HEK293 (cell line): Measurements from ENCODE around the gene ANTXR1.

Experiments used
- ZNF24 ChIP-seq: fragments of 450-650 bp; formaldehyde crosslinking; IDR thresholded peaks from 2 replicates; pipeline ENCODE4 v1.5.1; 2016; ENCODE audit warnings: missing biosample characterization, missing genetic modification characterization
- ZNF843 ChIP-seq: fragments of 450-650 bp; formaldehyde crosslinking; IDR thresholded peaks from 2 replicates; pipeline ENCODE4 v1.5.1; 2016; ENCODE audit warnings: missing biosample characterization, missing genetic modification characterization
- TF ChIP-seq, protein P1 (sequence below): fragments of 450-650 bp; formaldehyde crosslinking; IDR thresholded peaks from 2 replicates; pipeline ENCODE4 v1.5.1; 2016; ENCODE audit warnings: missing biosample characterization, missing genetic modification characterization
- TF ChIP-seq, protein P2 (sequence below): fragments of 450-650 bp; formaldehyde crosslinking; optimal IDR thresholded peaks from 2 replicates; pipeline ENCODE3; 2016; ENCODE audit warnings: missing biosample characterization, mild to moderate bottlenecking, missing genetic modification characterization
- TF ChIP-seq, protein P3 (sequence below): fragments of 450-650 bp; formaldehyde crosslinking; IDR thresholded peaks from 2 replicates; pipeline ENCODE4 v1.5.1; 2016; ENCODE audit warnings: missing biosample characterization, missing genetic modification characterization, low read depth
- TF ChIP-seq, protein P4 (sequence below): fragments of 450-650 bp; formaldehyde crosslinking; conservative IDR thresholded peaks from 2 replicates; pipeline ENCODE4 v1.5.1; 2016; ENCODE audit warnings: low read depth, missing biosample characterization, missing genetic modification characterization
- TF ChIP-seq, protein P5 (sequence below): fragments of 450-650 bp; formaldehyde crosslinking; IDR thresholded peaks from 2 replicates; pipeline ENCODE4 v1.5.1; 2016; ENCODE audit warnings: missing biosample characterization, missing genetic modification characterization

DNA sequence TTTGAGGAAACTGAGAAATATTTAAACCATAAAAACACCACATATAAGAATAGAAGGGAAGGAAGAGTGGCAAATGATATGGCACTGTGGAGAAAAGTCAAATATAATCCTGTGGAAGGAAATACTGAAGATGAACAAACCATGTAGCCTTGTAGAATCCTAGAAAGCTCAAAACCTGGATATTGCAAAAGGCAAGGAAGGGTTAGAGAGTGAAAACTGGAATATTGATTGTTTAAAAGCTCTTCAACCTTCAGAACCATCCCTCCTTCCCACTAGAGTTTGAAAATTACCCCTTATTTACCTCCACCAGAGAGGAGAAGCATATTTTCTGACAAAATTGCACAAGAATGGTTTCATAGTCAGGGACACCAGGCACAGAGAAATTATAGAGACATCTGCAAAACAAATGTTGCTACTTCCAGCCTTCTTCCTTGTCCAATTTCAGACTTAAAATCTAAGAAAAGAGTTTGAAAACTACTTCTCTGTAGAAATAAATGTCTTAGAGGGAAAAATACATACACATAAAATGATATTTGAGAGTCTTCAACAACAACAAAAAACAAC, 48.0 kb downstream of the ANTXR1 start:
- TF ChIP-seq, protein P1, sequence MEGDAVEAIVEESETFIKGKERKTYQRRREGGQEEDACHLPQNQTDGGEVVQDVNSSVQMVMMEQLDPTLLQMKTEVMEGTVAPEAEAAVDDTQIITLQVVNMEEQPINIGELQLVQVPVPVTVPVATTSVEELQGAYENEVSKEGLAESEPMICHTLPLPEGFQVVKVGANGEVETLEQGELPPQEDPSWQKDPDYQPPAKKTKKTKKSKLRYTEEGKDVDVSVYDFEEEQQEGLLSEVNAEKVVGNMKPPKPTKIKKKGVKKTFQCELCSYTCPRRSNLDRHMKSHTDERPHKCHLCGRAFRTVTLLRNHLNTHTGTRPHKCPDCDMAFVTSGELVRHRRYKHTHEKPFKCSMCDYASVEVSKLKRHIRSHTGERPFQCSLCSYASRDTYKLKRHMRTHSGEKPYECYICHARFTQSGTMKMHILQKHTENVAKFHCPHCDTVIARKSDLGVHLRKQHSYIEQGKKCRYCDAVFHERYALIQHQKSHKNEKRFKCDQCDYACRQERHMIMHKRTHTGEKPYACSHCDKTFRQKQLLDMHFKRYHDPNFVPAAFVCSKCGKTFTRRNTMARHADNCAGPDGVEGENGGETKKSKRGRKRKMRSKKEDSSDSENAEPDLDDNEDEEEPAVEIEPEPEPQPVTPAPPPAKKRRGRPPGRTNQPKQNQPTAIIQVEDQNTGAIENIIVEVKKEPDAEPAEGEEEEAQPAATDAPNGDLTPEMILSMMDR = no peak
- TF ChIP-seq ZNF24 (tag by site-specific recombination) (no peak), ZNF843 (tag by site-specific recombination) (no peak)
- TF ChIP-seq, protein P2, sequence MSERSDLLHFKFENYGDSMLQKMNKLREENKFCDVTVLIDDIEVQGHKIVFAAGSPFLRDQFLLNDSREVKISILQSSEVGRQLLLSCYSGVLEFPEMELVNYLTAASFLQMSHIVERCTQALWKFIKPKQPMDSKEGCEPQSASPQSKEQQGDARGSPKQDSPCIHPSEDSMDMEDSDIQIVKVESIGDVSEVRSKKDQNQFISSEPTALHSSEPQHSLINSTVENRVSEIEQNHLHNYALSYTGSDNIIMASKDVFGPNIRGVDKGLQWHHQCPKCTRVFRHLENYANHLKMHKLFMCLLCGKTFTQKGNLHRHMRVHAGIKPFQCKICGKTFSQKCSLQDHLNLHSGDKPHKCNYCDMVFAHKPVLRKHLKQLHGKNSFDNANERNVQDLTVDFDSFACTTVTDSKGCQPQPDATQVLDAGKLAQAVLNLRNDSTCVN (tag by site-specific recombination) = no peak
- TF ChIP-seq, protein P3, sequence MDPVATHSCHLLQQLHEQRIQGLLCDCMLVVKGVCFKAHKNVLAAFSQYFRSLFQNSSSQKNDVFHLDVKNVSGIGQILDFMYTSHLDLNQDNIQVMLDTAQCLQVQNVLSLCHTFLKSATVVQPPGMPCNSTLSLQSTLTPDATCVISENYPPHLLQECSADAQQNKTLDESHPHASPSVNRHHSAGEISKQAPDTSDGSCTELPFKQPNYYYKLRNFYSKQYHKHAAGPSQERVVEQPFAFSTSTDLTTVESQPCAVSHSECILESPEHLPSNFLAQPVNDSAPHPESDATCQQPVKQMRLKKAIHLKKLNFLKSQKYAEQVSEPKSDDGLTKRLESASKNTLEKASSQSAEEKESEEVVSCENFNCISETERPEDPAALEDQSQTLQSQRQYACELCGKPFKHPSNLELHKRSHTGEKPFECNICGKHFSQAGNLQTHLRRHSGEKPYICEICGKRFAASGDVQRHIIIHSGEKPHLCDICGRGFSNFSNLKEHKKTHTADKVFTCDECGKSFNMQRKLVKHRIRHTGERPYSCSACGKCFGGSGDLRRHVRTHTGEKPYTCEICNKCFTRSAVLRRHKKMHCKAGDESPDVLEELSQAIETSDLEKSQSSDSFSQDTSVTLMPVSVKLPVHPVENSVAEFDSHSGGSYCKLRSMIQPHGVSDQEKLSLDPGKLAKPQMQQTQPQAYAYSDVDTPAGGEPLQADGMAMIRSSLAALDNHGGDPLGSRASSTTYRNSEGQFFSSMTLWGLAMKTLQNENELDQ (tag by site-specific recombination) = no peak
- TF ChIP-seq, protein P4, sequence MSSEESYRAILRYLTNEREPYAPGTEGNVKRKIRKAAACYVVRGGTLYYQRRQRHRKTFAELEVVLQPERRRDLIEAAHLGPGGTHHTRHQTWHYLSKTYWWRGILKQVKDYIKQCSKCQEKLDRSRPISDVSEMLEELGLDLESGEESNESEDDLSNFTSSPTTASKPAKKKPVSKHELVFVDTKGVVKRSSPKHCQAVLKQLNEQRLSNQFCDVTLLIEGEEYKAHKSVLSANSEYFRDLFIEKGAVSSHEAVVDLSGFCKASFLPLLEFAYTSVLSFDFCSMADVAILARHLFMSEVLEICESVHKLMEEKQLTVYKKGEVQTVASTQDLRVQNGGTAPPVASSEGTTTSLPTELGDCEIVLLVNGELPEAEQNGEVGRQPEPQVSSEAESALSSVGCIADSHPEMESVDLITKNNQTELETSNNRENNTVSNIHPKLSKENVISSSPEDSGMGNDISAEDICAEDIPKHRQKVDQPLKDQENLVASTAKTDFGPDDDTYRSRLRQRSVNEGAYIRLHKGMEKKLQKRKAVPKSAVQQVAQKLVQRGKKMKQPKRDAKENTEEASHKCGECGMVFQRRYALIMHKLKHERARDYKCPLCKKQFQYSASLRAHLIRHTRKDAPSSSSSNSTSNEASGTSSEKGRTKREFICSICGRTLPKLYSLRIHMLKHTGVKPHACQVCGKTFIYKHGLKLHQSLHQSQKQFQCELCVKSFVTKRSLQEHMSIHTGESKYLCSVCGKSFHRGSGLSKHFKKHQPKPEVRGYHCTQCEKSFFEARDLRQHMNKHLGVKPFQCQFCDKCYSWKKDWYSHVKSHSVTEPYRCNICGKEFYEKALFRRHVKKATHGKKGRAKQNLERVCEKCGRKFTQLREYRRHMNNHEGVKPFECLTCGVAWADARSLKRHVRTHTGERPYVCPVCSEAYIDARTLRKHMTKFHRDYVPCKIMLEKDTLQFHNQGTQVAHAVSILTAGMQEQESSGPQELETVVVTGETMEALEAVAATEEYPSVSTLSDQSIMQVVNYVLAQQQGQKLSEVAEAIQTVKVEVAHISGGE = no peak
- TF ChIP-seq, protein P5, sequence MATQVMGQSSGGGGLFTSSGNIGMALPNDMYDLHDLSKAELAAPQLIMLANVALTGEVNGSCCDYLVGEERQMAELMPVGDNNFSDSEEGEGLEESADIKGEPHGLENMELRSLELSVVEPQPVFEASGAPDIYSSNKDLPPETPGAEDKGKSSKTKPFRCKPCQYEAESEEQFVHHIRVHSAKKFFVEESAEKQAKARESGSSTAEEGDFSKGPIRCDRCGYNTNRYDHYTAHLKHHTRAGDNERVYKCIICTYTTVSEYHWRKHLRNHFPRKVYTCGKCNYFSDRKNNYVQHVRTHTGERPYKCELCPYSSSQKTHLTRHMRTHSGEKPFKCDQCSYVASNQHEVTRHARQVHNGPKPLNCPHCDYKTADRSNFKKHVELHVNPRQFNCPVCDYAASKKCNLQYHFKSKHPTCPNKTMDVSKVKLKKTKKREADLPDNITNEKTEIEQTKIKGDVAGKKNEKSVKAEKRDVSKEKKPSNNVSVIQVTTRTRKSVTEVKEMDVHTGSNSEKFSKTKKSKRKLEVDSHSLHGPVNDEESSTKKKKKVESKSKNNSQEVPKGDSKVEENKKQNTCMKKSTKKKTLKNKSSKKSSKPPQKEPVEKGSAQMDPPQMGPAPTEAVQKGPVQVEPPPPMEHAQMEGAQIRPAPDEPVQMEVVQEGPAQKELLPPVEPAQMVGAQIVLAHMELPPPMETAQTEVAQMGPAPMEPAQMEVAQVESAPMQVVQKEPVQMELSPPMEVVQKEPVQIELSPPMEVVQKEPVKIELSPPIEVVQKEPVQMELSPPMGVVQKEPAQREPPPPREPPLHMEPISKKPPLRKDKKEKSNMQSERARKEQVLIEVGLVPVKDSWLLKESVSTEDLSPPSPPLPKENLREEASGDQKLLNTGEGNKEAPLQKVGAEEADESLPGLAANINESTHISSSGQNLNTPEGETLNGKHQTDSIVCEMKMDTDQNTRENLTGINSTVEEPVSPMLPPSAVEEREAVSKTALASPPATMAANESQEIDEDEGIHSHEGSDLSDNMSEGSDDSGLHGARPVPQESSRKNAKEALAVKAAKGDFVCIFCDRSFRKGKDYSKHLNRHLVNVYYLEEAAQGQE (tag by site-specific recombination) = no peak
